ENCODE measurements around the gene KLHL14.
"Not testable (repeated sequence)": the region's sequence is repeated elsewhere in the genome, so short reads cannot be mapped to it uniquely, and the experiment has no call there.

The KLHL14 gene

DNA sequence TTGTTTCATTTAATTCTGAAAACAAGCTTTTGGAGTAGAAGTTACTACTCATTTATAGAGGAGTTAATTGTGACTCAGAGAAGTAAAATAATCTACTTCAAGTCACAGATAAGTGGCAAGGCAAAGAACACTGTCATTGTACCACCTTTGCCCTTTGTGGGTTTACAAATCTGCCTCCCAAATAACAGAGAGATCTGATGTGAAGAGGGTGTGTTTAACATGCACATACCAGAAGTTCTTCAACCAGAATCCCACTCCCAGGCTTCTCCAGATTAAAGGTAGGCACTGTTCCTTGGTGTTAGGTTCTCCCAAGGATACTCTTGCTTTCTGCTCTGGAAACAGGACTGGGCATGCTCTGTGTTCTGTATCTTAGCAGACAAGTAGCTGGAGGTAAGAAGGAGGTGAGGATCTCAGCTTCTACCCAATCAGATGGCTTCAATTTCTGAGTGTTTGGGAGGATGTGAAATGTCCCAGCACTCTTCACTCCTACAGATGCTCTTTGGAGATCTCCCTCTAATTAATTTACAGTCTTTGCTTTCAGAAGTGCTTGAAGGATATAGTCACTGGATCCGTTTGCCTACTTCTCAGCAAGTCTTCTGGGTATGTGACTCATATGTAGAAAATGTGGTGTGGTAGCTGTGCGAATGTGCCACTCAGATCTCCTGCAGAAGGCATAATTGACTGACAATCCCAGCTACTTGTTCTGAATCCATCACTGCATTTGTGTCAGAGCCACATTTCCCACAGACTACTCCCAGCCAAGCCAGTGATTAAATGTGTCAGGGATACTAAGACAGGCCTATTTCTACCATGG, 111.1 kb downstream of the KLHL14 start:
- DNase-seq (ENCODE audit: low read depth in 3 of 3, low spot score in 1 of 3) = no peak

DNA sequence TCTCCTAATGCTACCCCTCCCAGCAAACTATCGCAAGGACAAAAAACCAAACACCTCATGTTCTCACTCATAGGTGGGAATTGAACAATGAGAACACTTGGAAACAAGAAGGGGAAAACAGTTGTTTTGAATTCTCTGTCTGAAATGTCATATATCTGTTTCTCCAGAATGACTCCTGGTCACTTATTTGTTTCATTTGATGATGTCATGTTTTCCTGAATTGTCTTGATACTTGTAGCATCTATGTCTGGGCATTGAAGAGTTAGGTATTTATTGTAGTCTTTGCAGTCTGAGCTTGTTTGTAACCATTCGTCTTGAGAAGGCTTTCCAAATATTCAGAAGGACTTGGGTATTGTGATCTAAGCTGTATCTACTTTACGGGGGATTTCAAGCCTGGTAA, 118.3 kb downstream of the KLHL14 start:
- DNase-seq (ENCODE audit: low read depth in 3 of 3, low spot score in 1 of 3) = not testable (repeated sequence)

DNA sequence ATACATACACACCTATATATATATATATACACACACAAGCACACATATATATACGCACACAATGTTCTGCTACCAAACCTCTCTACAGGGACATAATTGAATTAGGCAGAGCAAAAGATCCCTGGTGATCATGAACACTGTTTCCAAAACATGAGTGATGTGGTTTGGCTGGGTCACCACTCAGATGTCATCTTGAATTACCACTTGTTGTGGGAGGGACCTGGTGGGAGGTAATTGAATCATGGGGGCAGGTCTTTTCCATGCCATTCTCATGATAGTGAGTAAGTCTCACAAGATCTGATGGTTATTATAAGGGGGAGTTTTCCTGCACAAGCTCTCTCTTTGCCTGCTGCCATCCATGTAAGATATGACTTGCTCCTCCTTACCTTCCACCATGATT, 135.2 kb downstream of the KLHL14 start:
- not testable (repeated sequence) for DNase-seq (ENCODE audit: low read depth in 3 of 3, low spot score in 1 of 3)

DNA sequence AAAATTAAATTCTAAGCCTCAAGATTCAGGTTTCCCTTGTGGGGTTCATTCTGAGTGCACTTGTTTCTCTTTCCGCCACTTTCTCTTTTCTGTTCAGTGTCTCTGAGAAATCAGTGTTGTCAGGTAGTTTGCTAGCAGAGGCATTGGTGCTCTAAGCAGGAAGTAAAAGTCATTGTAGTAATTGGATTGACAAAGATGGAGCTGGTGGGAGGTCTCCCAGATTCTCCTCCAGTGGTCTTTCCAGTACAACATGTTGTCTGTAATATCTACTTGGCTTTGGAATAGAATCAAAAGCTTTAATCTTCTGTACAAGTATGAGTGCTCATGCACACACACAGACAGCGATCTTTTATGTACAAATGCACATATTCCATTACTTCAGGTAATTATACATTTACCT, 135.6 kb downstream of the KLHL14 start:
- DNase-seq (ENCODE audit: low read depth in 3 of 3, low spot score in 1 of 3) = no peak

GRCh38 chr18:32634876-32635431, 137.9 kb downstream of the KLHL14 start:
- no peak for DNase-seq (ENCODE audit: low read depth in 3 of 3, low spot score in 1 of 3)

GRCh38 chr18:32629981-32630700, 142.7 kb downstream of the KLHL14 start:
- DNase-seq (ENCODE audit: low read depth in 3 of 3, low spot score in 1 of 3) = no peak

DNA sequence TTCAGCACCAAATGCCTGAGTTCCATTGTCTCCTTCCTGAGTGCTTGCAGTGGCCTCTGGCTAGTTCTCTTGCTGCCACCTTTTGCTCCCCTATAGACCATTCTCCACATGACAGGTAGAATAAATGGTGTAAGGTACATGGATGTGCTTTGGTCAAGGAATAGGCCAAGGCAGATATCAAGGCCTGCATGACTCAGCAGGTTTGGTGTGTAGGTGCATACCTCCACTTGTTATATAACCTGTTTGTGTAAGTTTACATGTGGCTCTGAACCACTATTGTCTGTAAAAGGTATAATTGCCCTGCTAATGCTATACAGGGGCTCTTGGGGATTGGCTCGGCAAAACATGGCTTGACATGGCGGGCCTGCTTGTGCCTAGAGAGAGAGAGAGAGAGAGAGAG, 143.5 kb downstream of the KLHL14 start:
- no peak for DNase-seq (ENCODE audit: low read depth in 3 of 3, low spot score in 1 of 3)

DNA sequence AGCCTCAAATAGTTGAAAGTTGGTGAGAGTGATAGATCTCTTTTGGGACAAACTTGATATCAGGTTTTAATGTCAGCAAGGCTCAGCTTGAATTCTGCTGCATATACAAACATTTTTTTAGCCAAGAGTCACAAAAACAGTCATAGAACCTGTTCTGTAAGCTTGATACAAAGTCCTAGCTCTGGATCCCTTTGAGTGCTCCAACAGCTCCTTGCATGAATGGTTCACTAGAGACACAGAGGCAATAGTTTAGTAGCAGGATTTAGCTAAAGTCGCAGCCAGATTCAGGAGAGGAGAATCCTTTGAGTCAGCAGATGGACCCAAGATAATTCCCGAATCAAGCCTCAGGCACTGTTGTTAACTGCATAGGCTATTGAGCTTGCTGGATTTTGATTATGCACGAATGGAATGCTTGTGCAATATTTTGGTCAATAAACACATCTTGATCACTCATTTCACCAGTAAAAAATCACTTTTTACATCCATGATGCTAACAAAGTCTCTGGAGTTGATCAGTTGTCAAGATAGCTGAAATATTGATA, 148.6 kb downstream of the KLHL14 start:
- DNase-seq (ENCODE audit: low read depth in 3 of 3, low spot score in 1 of 3) = no peak

DNA sequence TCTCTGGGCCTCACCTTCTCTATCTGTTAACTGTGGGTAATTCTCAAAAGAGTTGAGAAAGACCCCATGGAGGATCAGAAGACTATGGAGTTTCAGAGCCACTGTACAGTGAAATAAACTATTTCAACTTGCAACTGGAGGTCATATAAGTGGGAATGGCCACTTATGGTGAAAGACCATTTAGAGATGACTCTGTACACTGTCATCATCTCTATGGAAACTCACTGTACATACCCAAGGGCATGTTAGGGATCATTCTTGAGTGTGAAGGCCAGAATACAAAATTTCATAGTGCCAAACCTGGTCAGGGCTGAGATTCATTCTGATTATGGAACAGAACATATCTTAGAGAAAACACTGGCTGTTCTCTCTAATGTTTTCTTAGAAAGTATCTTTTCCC, 149.3 kb downstream of the KLHL14 start:
- DNase-seq (ENCODE audit: low read depth in 3 of 3, low spot score in 1 of 3) = no peak
